Muscle layer of colon (tissue), 2 donors: ENCODE results near the gene MAEL.

Experiments
- H3K27ac ChIP-seq: one replicate; pipeline ENCODE4 v1.7.0; 2013; ENCODE audit warnings: low read depth, mild to moderate bottlenecking, low read length, moderate library complexity
- H3K27me3 ChIP-seq, 2 donors: one replicate each; pipeline ENCODE4 v1.7.0; 2013; ENCODE audit warnings: low read length in 2 of 2, mild to moderate bottlenecking in 2 of 2; ENCODE audit not compliant: insufficient read depth in 2 of 2, control insufficient read depth in 1 of 2
- H3K36me3 ChIP-seq: one replicate; pipeline ENCODE4 v1.7.0; 2013; ENCODE audit warnings: mild to moderate bottlenecking, low read length; ENCODE audit not compliant: insufficient read depth
- H3K4me1 ChIP-seq: one replicate; pipeline ENCODE4 v1.7.0; 2013; ENCODE audit warnings: mild to moderate bottlenecking, low read length; ENCODE audit not compliant: insufficient read depth
- H3K4me3 ChIP-seq, 2 donors: one replicate each; pipeline ENCODE4 v1.7.0; 2013; ENCODE audit warnings: low read length in 2 of 2, low read depth in 1 of 2, mild to moderate bottlenecking in 1 of 2, moderate library complexity in 1 of 2
- H3K9ac ChIP-seq: one replicate; pipeline ENCODE4 v1.7.0; 2013; ENCODE audit warnings: low read length
- H3K9me3 ChIP-seq: one replicate; pipeline ENCODE4 v1.7.0; 2013; ENCODE audit warnings: mild to moderate bottlenecking, low read length
- donor health status: abdominal sarcoma.
- donor health status: Adenocarcinoma of cecum.

MAEL gene

GRCh38 chr1:166980818-166981217 lies 8.3 kb upstream of the MAEL start:
- Histone ChIP-seq H3K9ac (no peak overlapping the region), H3K27me3 (no peaks in the 10 kb centered on the region), H3K4me1 (peaks cover 6% of the 10 kb centered on the region), H3K4me3 (no peak overlapping the region), H3K9me3 (no peaks in the 10 kb centered on the region), H3K27ac (no peak overlapping the region), H3K36me3 (no peaks in the 10 kb centered on the region)

- Histone ChIP-seq H3K9me3 (no peaks in the 10 kb centered on the region), H3K27me3 (no peaks in the 10 kb centered on the region), H3K9ac (no peak overlapping the region), H3K4me3 (no peak overlapping the region), H3K27ac (no peak overlapping the region), H3K4me1 (peaks cover 1% of the 10 kb centered on the region), H3K36me3 (no peaks in the 10 kb centered on the region)
Observed at GRCh38 chr1:166981589-166981988, 7.5 kb upstream of the MAEL start.

GRCh38 chr1:166999075-166999474 lies 10.0 kb downstream of the MAEL start:
- no peaks in the 10 kb centered on the region for H3K36me3 ChIP-seq
- no peaks in the 10 kb centered on the region for H3K9me3 ChIP-seq
- no peaks in the 10 kb centered on the region for H3K4me1 ChIP-seq
- no peak overlapping the region for H3K27ac ChIP-seq
- H3K4me3 ChIP-seq, result no peak overlapping the region
- H3K9ac ChIP-seq, result no peak overlapping the region
- no peaks in the 10 kb centered on the region for H3K27me3 ChIP-seq

GRCh38 chr1:166999500-167000055 lies 10.5 kb downstream of the MAEL start:
- Histone ChIP-seq H3K4me3 (no peak overlapping the region), H3K9ac (no peak overlapping the region)

GRCh38 chr1:167000546-167000945 lies 11.5 kb downstream of the MAEL start:
- no peaks in the 10 kb centered on the region for H3K27me3 ChIP-seq
- H3K4me1 ChIP-seq, result no peaks in the 10 kb centered on the region
- H3K4me3 ChIP-seq, result no peak overlapping the region
- no peak overlapping the region for H3K27ac ChIP-seq
- H3K9ac ChIP-seq, result no peak overlapping the region
- no peaks in the 10 kb centered on the region for H3K9me3 ChIP-seq
- H3K36me3 ChIP-seq, result no peaks in the 10 kb centered on the region

More at GRCh38 chr1:166999500-167000055, 10.5 kb downstream of the MAEL start:
- no peaks in the 10 kb centered on the region for H3K4me1 ChIP-seq
- H3K27ac ChIP-seq, result no peak overlapping the region
- H3K9me3 ChIP-seq, result no peaks in the 10 kb centered on the region
- no peaks in the 10 kb centered on the region for H3K36me3 ChIP-seq
- H3K27me3 ChIP-seq, result no peaks in the 10 kb centered on the region

GRCh38 chr1:167002354-167002753 lies 13.3 kb downstream of the MAEL start:
- H3K36me3 ChIP-seq, result no peaks in the 10 kb centered on the region
- H3K27me3 ChIP-seq, result no peaks in the 10 kb centered on the region
- no peak overlapping the region for H3K9ac ChIP-seq
- H3K9me3 ChIP-seq, result no peaks in the 10 kb centered on the region
- H3K4me3 ChIP-seq, result no peak overlapping the region
- H3K27ac ChIP-seq, result no peak overlapping the region
- no peaks in the 10 kb centered on the region for H3K4me1 ChIP-seq

GRCh38 chr1:167003711-167004110 lies 14.6 kb downstream of the MAEL start:
- Histone ChIP-seq H3K9me3 (no peaks in the 10 kb centered on the region), H3K9ac (no peak overlapping the region), H3K27ac (no peak overlapping the region), H3K4me3 (no peak overlapping the region), H3K36me3 (no peaks in the 10 kb centered on the region), H3K27me3 (no peaks in the 10 kb centered on the region), H3K4me1 (no peaks in the 10 kb centered on the region)

- Histone ChIP-seq H3K4me3 (no peak overlapping the region), H3K27ac (no peak overlapping the region), H3K36me3 (no peaks in the 10 kb centered on the region), H3K9me3 (no peaks in the 10 kb centered on the region), H3K9ac (no peak overlapping the region), H3K4me1 (no peaks in the 10 kb centered on the region), H3K27me3 (no peaks in the 10 kb centered on the region)
Observed at GRCh38 chr1:167011560-167012191, 22.6 kb downstream of the MAEL start.

- Histone ChIP-seq H3K27ac (no peak overlapping the region), H3K9me3 (no peaks in the 10 kb centered on the region), H3K4me3 (no peak overlapping the region), H3K27me3 (no peaks in the 10 kb centered on the region), H3K36me3 (no peaks in the 10 kb centered on the region), H3K9ac (no peak overlapping the region), H3K4me1 (no peaks in the 10 kb centered on the region)
Observed at GRCh38 chr1:167012570-167012969, 23.5 kb downstream of the MAEL start.

GRCh38 chr1:167013108-167013929 lies 24.2 kb downstream of the MAEL start:
- H3K4me1 ChIP-seq, result no peaks in the 10 kb centered on the region
- H3K27ac ChIP-seq, result no peak overlapping the region
- no peak overlapping the region for H3K4me3 ChIP-seq
- no peaks in the 10 kb centered on the region for H3K27me3 ChIP-seq
- H3K9ac ChIP-seq, result no peak overlapping the region
- no peaks in the 10 kb centered on the region for H3K36me3 ChIP-seq
- H3K9me3 ChIP-seq, result no peaks in the 10 kb centered on the region

GRCh38 chr1:167016100-167016750 lies 27.1 kb downstream of the MAEL start:
- Histone ChIP-seq H3K4me1 (no peaks in the 10 kb centered on the region), H3K27ac (no peak overlapping the region), H3K36me3 (no peaks in the 10 kb centered on the region), H3K27me3 (no peaks in the 10 kb centered on the region), H3K4me3 (no peak overlapping the region), H3K9me3 (no peaks in the 10 kb centered on the region), H3K9ac (no peak overlapping the region)
